ENCODE measurements around the gene SLC24A5. TPM values are rescaled to one million over a fixed set of nuclear protein-coding genes. Genes with fewer than 3 reads are reported as not detected.

The SLC24A5 gene
- total RNA-seq, 4 donors from 2014 or later, result 3.9 to 13.0 (median 6.9) TPM

DNA sequence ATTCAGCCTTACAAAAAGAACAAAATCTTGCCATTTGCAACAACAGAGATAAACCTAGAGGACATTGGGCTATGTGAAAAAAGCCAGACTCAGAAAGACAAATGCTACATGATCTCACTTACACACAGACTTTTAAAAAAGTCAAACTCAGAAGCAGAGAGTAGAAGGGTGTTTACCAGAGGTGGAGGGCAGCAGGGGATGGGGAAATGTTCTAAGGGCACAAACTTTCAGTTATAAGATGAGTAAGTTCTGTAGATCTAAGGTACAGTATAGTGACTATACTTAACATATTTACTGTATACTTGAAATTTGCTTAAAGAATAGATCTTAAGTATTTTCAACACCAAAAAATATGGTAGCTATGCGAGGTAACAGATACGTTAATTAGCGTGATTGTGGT lies 54.3 kb downstream of the SLC24A5 start:
- Histone ChIP-seq H3K36me3 (no peaks in the 10 kb centered on the region), H3K27me3 (peaks cover 21% of the 10 kb centered on the region), H3K9me3 (no peaks in the 10 kb centered on the region), H3K4me3 (no peak overlapping the region), H3K27ac (no peak overlapping the region), H3K4me1 (peaks cover 15% of the 10 kb centered on the region)
- 93% methylated on average over 3 of the region's 3 CpGs for WGBS
- TF ChIP-seq POLR2A (IDR thresholded peaks at IDR 0.05), result no peak
- TF ChIP-seq, protein P1, sequence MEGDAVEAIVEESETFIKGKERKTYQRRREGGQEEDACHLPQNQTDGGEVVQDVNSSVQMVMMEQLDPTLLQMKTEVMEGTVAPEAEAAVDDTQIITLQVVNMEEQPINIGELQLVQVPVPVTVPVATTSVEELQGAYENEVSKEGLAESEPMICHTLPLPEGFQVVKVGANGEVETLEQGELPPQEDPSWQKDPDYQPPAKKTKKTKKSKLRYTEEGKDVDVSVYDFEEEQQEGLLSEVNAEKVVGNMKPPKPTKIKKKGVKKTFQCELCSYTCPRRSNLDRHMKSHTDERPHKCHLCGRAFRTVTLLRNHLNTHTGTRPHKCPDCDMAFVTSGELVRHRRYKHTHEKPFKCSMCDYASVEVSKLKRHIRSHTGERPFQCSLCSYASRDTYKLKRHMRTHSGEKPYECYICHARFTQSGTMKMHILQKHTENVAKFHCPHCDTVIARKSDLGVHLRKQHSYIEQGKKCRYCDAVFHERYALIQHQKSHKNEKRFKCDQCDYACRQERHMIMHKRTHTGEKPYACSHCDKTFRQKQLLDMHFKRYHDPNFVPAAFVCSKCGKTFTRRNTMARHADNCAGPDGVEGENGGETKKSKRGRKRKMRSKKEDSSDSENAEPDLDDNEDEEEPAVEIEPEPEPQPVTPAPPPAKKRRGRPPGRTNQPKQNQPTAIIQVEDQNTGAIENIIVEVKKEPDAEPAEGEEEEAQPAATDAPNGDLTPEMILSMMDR (IDR thresholded peaks at IDR 0.05), result no peak
- TF ChIP-seq POLR2AphosphoS5 (IDR thresholded peaks at IDR 0.05), result no peak
- TF ChIP-seq EP300 (IDR thresholded peaks at IDR 0.05), result no peak
- no peak for DNase-seq (ENCODE audit: low spot score in 2 of 2)

DNA sequence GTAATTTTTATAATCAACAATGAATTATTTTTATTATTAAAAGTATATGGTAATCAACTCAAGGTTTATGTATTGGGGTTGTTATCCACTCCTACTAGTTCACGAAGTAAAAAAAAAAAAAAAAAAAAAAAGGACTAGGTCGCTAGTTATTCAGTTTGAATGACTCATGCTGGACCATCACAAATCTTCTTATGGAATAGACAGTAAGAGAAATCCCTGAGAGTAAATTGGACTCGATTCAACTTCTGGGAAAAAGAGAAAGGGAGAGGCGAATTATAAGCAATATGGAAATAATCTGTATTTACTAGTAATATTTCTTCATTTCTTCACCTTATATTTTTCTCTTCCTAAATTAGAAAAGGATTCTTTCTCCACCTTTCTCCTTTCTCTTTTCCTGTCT lies 55.3 kb downstream of the SLC24A5 start:
- Histone ChIP-seq H3K27me3 (peaks cover 21% of the 10 kb centered on the region), H3K36me3 (no peaks in the 10 kb centered on the region), H3K9me3 (no peaks in the 10 kb centered on the region), H3K27ac (no peak overlapping the region), H3K4me1 (peaks cover 15% of the 10 kb centered on the region), H3K4me3 (no peak overlapping the region)
- 66% methylated on average over 4 of the region's 4 CpGs for WGBS
- no peak for TF ChIP-seq POLR2A (IDR thresholded peaks at IDR 0.05)
- TF ChIP-seq, protein P1 (IDR thresholded peaks at IDR 0.05), result no peak
- TF ChIP-seq POLR2AphosphoS5 (IDR thresholded peaks at IDR 0.05), result no peak
- no peak for TF ChIP-seq EP300 (IDR thresholded peaks at IDR 0.05)
- no peak for DNase-seq (ENCODE audit: low spot score in 2 of 2)

- peaks cover 15% of the 10 kb centered on the region for H3K4me1 ChIP-seq
- DNase-seq (ENCODE audit: low spot score in 2 of 2), result no peak
- 52% methylated on average over 2 of the region's 2 CpGs for WGBS
- H3K36me3 ChIP-seq, result no peaks in the 10 kb centered on the region
- no peak for TF ChIP-seq EP300 (IDR thresholded peaks at IDR 0.05)
- no peak for TF ChIP-seq POLR2A (IDR thresholded peaks at IDR 0.05)
- TF ChIP-seq POLR2AphosphoS5 (IDR thresholded peaks at IDR 0.05), result no peak
- TF ChIP-seq, protein P1 (IDR thresholded peaks at IDR 0.05), result no peak
- H3K27ac ChIP-seq, result no peak overlapping the region
- no peaks in the 10 kb centered on the region for H3K9me3 ChIP-seq
- peak overlapping the region; percentile 58 for H3K4me3 ChIP-seq
- peaks cover 20% of the 10 kb centered on the region for H3K27me3 ChIP-seq
These were observed 56.2 kb downstream of the SLC24A5 start for GRCh38 chr15:48176957-48177356.

GRCh38 chr15:48177383-48177765 lies 56.6 kb downstream of the SLC24A5 start:
- H3K4me1 ChIP-seq, result peaks cover 15% of the 10 kb centered on the region
- H3K27ac ChIP-seq, result no peak overlapping the region
- no peaks in the 10 kb centered on the region for H3K9me3 ChIP-seq
- H3K27me3 ChIP-seq, result peaks cover 21% of the 10 kb centered on the region
- no peak for DNase-seq (ENCODE audit: low spot score in 2 of 2)
- H3K36me3 ChIP-seq, result no peaks in the 10 kb centered on the region
- WGBS, result 5% methylated on average over 10 of the region's 10 CpGs
- peak overlapping the region; percentile 58 for H3K4me3 ChIP-seq
- TF ChIP-seq, protein P1 (IDR thresholded peaks at IDR 0.05), result no peak
- TF ChIP-seq EP300 (IDR thresholded peaks at IDR 0.05) (no peak), POLR2A (IDR thresholded peaks at IDR 0.05) (no peak), POLR2AphosphoS5 (IDR thresholded peaks at IDR 0.05) (no peak)

DNA sequence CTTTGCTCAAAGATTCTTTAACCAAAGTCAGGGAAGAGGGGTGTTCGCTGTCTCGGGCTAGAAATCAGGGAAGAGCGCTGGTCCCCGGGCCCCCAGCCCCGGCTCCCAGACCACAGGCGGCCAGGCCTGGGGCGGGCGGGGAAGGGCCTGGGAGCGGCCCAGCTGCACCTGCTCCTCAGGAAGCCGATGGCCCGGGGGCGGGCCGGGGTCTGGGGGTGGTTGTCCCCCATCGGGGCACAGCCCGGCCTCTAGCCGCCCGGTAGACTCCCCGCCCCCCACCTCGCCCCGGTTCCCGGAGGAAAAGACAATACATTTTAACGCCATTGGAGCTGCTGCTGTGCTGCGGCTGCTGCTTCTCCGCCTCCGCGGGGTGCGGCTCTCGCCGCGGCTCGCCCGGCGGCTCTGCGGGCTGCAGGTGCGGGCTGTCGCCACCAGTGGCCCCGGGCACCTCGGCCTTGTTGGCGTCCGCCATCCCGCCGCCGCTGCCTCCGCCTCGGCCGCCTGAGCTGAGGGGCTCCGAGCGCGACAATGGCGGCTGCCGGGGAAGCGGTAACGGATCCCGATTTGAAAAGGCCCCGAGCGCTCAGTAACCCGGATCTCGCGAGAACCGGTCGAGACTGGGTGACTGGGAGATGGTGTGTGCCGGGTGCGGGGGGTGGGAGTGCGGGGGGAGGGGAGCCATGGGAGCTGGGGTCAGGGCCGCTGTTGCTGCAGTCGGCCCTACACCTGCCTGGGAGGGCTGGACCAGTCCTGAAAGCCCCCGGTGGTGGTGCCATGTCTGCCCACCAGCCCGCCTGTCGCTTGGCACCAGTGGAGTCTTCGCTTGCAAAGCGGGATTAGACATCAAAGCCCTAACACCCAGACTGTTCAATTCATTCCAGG lies 57.2 kb downstream of the SLC24A5 start, which contains the start of gene MYEF2:
Gene MYEF2 (minus strand): TSS at position 530 of the 882 bp plus-strand sequence. CDS start 58 bp downstream, at position 472.
- no peak within 1 kb of the TSS for H3K27ac ChIP-seq
- peaks cover 15% of the 10 kb centered on the region for H3K4me1 ChIP-seq
- WGBS, result 5% methylated on average over 18 of the region's 71 CpGs
- DNase-seq (ENCODE audit: low spot score in 2 of 2), result peak; percentile 65 to 78
- peaks cover 21% of the 10 kb centered on the region for H3K27me3 ChIP-seq
- H3K36me3 ChIP-seq, result no peaks in the 10 kb centered on the region
- TF ChIP-seq EP300 (IDR thresholded peaks at IDR 0.05), result no peak
- no peak for TF ChIP-seq POLR2A (IDR thresholded peaks at IDR 0.05)
- TF ChIP-seq, protein P1 (IDR thresholded peaks at IDR 0.05), result no peak
- no peak for TF ChIP-seq POLR2AphosphoS5 (IDR thresholded peaks at IDR 0.05)
- no peaks in the 10 kb centered on the region for H3K9me3 ChIP-seq
- peak within 1 kb of the TSS; percentile 58 for H3K4me3 ChIP-seq
